Measurements from ENCODE around the gene RIPOR2.

GRCh38 chr6:24932832-24933231 lies 2.9 kb downstream of the RIPOR2 start:
- TF ChIP-seq, protein P1, sequence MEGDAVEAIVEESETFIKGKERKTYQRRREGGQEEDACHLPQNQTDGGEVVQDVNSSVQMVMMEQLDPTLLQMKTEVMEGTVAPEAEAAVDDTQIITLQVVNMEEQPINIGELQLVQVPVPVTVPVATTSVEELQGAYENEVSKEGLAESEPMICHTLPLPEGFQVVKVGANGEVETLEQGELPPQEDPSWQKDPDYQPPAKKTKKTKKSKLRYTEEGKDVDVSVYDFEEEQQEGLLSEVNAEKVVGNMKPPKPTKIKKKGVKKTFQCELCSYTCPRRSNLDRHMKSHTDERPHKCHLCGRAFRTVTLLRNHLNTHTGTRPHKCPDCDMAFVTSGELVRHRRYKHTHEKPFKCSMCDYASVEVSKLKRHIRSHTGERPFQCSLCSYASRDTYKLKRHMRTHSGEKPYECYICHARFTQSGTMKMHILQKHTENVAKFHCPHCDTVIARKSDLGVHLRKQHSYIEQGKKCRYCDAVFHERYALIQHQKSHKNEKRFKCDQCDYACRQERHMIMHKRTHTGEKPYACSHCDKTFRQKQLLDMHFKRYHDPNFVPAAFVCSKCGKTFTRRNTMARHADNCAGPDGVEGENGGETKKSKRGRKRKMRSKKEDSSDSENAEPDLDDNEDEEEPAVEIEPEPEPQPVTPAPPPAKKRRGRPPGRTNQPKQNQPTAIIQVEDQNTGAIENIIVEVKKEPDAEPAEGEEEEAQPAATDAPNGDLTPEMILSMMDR (IDR thresholded peaks at IDR 0.05) = no peak
- no peak for TF ChIP-seq POLR2AphosphoS5 (IDR thresholded peaks at IDR 0.05)
- TF ChIP-seq POLR2A (IDR thresholded peaks at IDR 0.05) = no peak
- no peak for TF ChIP-seq EP300 (IDR thresholded peaks at IDR 0.05)
